Measurements from ENCODE around the gene TMSB4Y.

Gene TMSB4Y

GRCh38 chrY:13703568-13703968 is at the start of gene TMSB4Y:
Gene TMSB4Y, plus strand, starts transcription at chrY:13703899.
- peak within 1 kb of the TSS; percentile 53 for H3K4me3 ChIP-seq (ENCODE audit: low read depth, low read length)
- peak; percentile 7 for DNase-seq (ENCODE audit: low read depth)

GRCh38 chrY:13664162-13664561 is 39.5 kb upstream of the TMSB4Y start:
- H3K4me3 ChIP-seq (ENCODE audit: low read depth, low read length): no peak overlapping the region
- DNase-seq (ENCODE audit: low read depth): no peak

GRCh38 chrY:13671122-13671521 is 32.6 kb upstream of the TMSB4Y start:
- H3K4me3 ChIP-seq (ENCODE audit: low read depth, low read length): no peak overlapping the region
- no peak for DNase-seq (ENCODE audit: low read depth)

- DNase-seq (ENCODE audit: low read depth): no peak
- H3K4me3 ChIP-seq (ENCODE audit: low read depth, low read length): no peak overlapping the region
Measured at GRCh38 chrY:13702276-13702675, 1.4 kb upstream of the TMSB4Y start.

GRCh38 chrY:13704121-13704930 is 627 bp downstream of the TMSB4Y start:
- no peak for DNase-seq (ENCODE audit: low read depth)

GRCh38 chrY:13705197-13705596 is 1.5 kb downstream of the TMSB4Y start:
- no peak for DNase-seq (ENCODE audit: low read depth)
- no peak overlapping the region for H3K4me3 ChIP-seq (ENCODE audit: low read depth, low read length)

More at GRCh38 chrY:13704121-13704930, 627 bp downstream of the TMSB4Y start:
- H3K4me3 ChIP-seq (ENCODE audit: low read depth, low read length): peak overlapping the region; percentile 53

- H3K4me3 ChIP-seq (ENCODE audit: low read depth, low read length): no peak overlapping the region
- DNase-seq (ENCODE audit: low read depth): no peak
Measured at GRCh38 chrY:13708038-13708437, 4.3 kb downstream of the TMSB4Y start.

- DNase-seq (ENCODE audit: low read depth): no peak
Measured at GRCh38 chrY:13718996-13719395, 15.3 kb downstream of the TMSB4Y start.

GRCh38 chrY:13729517-13729916 is 25.8 kb downstream of the TMSB4Y start:
- DNase-seq (ENCODE audit: low read depth): no peak
- H3K4me3 ChIP-seq (ENCODE audit: low read depth, low read length): no peak overlapping the region

More at GRCh38 chrY:13718996-13719395, 15.3 kb downstream of the TMSB4Y start:
- H3K4me3 ChIP-seq (ENCODE audit: low read depth, low read length): no peak overlapping the region

- no peak for DNase-seq (ENCODE audit: low read depth)
- H3K4me3 ChIP-seq (ENCODE audit: low read depth, low read length): no peak overlapping the region
Measured at GRCh38 chrY:13738618-13739017, 34.9 kb downstream of the TMSB4Y start.

GRCh38 chrY:13751289-13752071 is 47.8 kb downstream of the TMSB4Y start:
- H3K4me3 ChIP-seq (ENCODE audit: low read depth, low read length): no peak overlapping the region
- DNase-seq (ENCODE audit: low read depth): no peak

GRCh38 chrY:13754661-13755060 is 51.0 kb downstream of the TMSB4Y start:
- DNase-seq (ENCODE audit: low read depth): no peak
- no peak overlapping the region for H3K4me3 ChIP-seq (ENCODE audit: low read depth, low read length)

Data from skeletal muscle cell (primary cell).